GM18526 (cell line): ENCODE results near the gene CREB3L2.

Source experiments
- POLR2A ChIP-seq: IDR thresholded peaks from 3 replicates; pipeline ENCODE4 v1.6.1; 2011; ENCODE audit not compliant: insufficient read length; ENCODE audit errors: extremely low read depth

Gene CREB3L2

GRCh38 chr7:137877027-137877675 lies 124.7 kb downstream of the CREB3L2 start:
- TF ChIP-seq POLR2A: no peak

GRCh38 chr7:137875746-137876145 lies 126.1 kb downstream of the CREB3L2 start:
- no peak for TF ChIP-seq POLR2A

- TF ChIP-seq POLR2A: no peak
These were observed 127.7 kb downstream of the CREB3L2 start for GRCh38 chr7:137873979-137874777.

GRCh38 chr7:137873524-137873923 lies 128.4 kb downstream of the CREB3L2 start:
- TF ChIP-seq POLR2A: no peak

GRCh38 chr7:137871170-137871915 lies 130.5 kb downstream of the CREB3L2 start:
- TF ChIP-seq POLR2A: no peak

GRCh38 chr7:137870684-137871083 lies 131.2 kb downstream of the CREB3L2 start:
- no peak for TF ChIP-seq POLR2A

- TF ChIP-seq POLR2A: no peak
These were observed 131.8 kb downstream of the CREB3L2 start for GRCh38 chr7:137870078-137870477.

GRCh38 chr7:137869260-137869659 lies 132.6 kb downstream of the CREB3L2 start:
- no peak for TF ChIP-seq POLR2A

- TF ChIP-seq POLR2A: no peak
These were observed 134.6 kb downstream of the CREB3L2 start for GRCh38 chr7:137867289-137867688.

- no peak for TF ChIP-seq POLR2A
These were observed 136.1 kb downstream of the CREB3L2 start for GRCh38 chr7:137865764-137866163.

GRCh38 chr7:137862964-137863363 lies 138.9 kb downstream of the CREB3L2 start:
- TF ChIP-seq POLR2A: no peak

GRCh38 chr7:137862358-137862757 lies 139.5 kb downstream of the CREB3L2 start:
- TF ChIP-seq POLR2A: no peak

GRCh38 chr7:137860542-137860941 lies 141.3 kb downstream of the CREB3L2 start:
- no peak for TF ChIP-seq POLR2A

- no peak for TF ChIP-seq POLR2A
These were observed 148.8 kb downstream of the CREB3L2 start for GRCh38 chr7:137853053-137853452.

GRCh38 chr7:137852108-137852507 lies 149.8 kb downstream of the CREB3L2 start:
- no peak for TF ChIP-seq POLR2A

- TF ChIP-seq POLR2A: no peak
These were observed 150.6 kb downstream of the CREB3L2 start for GRCh38 chr7:137850972-137851945.
